Activated CD8-positive, alpha-beta T cell treated with anti-CD3 and anti-CD28 coated beads, Interleukin-2, amount 10 ng/mL, durations not matched to agents 7 days and 5 days (primary cell): ENCODE results near the gene SAMD1. TPM values are rescaled to one million over a fixed set of nuclear protein-coding genes. Genes with fewer than 3 reads are reported as not detected.
A peak's percentile ranks its signal among the peaks of the same experiment; 100 is the strongest.
"Not testable (repeated sequence)": the region's sequence is repeated elsewhere in the genome, so short reads cannot be mapped to it uniquely, and the experiment has no call there.

Experiments
- ATAC-seq: fragments of 150-1000 bp; cut with Tn5 transposase; one replicate; pipeline ENCODE4 v1.10.0; 2021; ENCODE audit warnings: moderate library complexity
- CTCF ChIA-PET: fragments of 350-600 bp; sonication (Branson Sonifier 250); formaldehyde crosslinking; loops from one replicate; lab custom pipeline; 2021; ENCODE audit warnings: antibody characterized with exemption; lab: Charles Lee
- POLR2A ChIA-PET: fragments of 350-600 bp; sonication (Branson Sonifier 250); formaldehyde crosslinking; loops from one replicate; lab custom pipeline; 2021; ENCODE audit warnings: antibody characterized with exemption; lab: Charles Lee
- DNase-seq: peaks from one replicate; pipeline ENCODE4 v3.0.0-alpha.2; 2020
- H3K27ac Mint-ChIP-seq: one replicate; pipeline ENCODE4 v1.8.0; 2021; ENCODE audit warnings: mild to moderate bottlenecking, mixed read lengths
- H3K27me3 Mint-ChIP-seq: one replicate; pipeline ENCODE4 v1.8.0; 2021; ENCODE audit warnings: low read depth, mixed read lengths
- H3K36me3 Mint-ChIP-seq: one replicate; pipeline ENCODE4 v1.8.0; 2021; ENCODE audit warnings: low read depth, mixed read lengths
- H3K4me1 Mint-ChIP-seq: one replicate; pipeline ENCODE4 v1.8.0; 2021; ENCODE audit warnings: low read depth, mixed read lengths
- H3K4me3 Mint-ChIP-seq: one replicate; pipeline ENCODE4 v1.8.0; 2021; ENCODE audit warnings: mild to moderate bottlenecking, mixed read lengths
- H3K9me3 Mint-ChIP-seq: one replicate; pipeline ENCODE4 v1.8.0; 2022; ENCODE audit warnings: mixed read lengths; ENCODE audit not compliant: insufficient read depth
- total RNA-seq, 2 experiments: library from RNA; stranded (reverse); gene quantifications; one replicate each; pipeline ENCODE4 v1.2.3, GENCODE V29; 2021

SAMD1 gene
- total RNA-seq, 2 experiments from 2014 or later: 72.0 to 76.1 TPM

DNA sequence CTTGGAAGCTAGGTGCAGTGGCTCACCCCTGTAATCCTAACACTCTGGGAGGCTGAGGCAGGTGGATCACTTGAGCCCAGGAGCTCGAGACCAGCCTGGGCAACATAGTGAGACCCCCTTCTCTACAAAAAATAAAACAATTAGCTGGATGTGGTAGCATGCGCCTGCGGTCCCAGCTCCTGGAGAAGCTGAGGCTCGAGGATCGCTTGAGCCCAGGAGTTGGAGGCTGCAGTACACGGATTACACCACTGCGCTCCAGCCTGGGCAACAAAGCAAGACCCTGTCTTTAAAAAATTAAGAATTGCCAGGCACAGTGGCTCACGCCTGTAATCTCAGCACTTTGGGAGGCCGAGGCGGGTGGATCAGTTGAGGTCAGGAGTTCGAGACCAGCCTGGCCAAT, 39.6 kb downstream of the SAMD1 start:
- H3K27me3 Mint-ChIP-seq, H3K4me3 Mint-ChIP-seq, POLR2A ChIA-PET, DNase-seq, H3K4me1 Mint-ChIP-seq, H3K9me3 Mint-ChIP-seq, H3K27ac Mint-ChIP-seq, ATAC-seq: not testable (repeated sequence)
- CTCF ChIA-PET: interaction anchor here (4.3 kb wide), 1 partner anchor 9 kb away, joined by 36 read pairs; no protein-coding TSS in a partner anchor
- H3K36me3 Mint-ChIP-seq: peaks cover 53% of the 10 kb centered on the region

DNA sequence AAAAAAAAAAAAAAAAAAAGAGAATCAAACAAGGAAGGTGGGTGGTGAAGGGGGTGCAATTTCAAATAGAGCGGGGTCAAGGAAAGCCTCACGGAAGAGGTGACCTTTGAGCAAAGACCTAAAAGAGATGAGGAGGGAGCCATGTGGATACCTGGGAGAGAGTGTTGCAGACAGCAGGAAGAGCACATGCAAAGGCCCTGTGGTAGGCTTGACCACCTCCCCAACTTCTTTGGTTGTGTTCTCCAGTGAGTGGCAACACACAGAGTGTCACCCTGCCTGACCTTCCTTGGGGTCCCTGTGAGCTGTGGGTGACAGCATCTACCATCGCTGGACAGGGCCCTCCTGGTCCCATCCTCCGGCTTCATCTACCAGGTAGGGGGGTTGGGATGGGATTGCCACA, 40.0 kb downstream of the SAMD1 start:
- no peaks in the 10 kb centered on the region for H3K9me3 Mint-ChIP-seq
- POLR2A ChIA-PET: no interaction called here

DNA sequence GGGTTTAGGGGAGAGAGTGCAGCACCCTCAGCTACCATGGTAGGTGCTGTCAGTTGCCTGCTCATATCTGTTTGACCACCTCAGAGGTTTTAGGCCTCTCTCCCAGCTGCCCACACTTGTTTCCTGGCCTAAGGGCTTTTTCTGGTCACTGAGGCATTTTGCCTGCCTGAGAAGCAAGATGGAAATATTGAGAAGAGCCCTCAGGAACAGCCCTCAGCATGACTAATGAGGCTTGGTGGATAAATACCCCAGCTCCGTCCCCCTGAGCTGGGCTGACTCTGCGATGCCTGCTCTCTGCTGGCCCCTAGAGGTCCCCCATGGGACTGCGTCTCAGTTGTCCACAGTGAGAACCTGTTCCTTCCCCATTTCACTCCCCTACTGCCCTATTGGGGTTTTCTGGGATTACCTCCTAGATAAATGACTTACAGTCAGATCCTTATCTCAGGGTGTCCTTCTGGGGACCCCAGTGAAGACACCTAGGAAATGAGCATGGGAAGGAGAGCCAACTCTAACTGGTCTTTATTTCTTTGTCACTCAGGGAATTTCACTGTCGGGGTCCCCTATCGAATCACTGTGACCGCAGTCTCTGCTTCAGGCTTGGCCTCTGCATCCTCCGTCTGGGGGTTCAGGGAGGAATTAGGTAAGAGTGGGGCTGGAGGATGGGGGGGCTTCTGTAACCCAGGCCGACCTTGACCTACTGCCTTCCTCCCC, 42.0 kb downstream of the SAMD1 start:
- ChIA-PET POLR2A (interaction anchor here (0.6 to 1.1 kb wide), 2 partner anchors 17 to 465 kb away, joined by 6 to 8 read pairs; partner anchors contain the start of gene IL27RA), CTCF (interaction anchor here (0.6 to 4.3 kb wide), 26 partner anchors 8 to 706 kb away, joined by 3 to 36 read pairs (median 4); partner anchors contain the start of genes IL27RA and MISP3)
- H3K9me3 Mint-ChIP-seq: no peaks in the 10 kb centered on the region
- ATAC-seq: peak; percentile 71
- H3K27ac Mint-ChIP-seq: no peak overlapping the region
- peaks cover 7% of the 10 kb centered on the region for H3K4me1 Mint-ChIP-seq
- H3K27me3 Mint-ChIP-seq: no peaks in the 10 kb centered on the region
- peaks cover 58% of the 10 kb centered on the region for H3K36me3 Mint-ChIP-seq
- no peak overlapping the region for H3K4me3 Mint-ChIP-seq
- peak; percentile 78 for DNase-seq

More for the DNA sequence above, 40.0 kb downstream of the SAMD1 start:
- CTCF ChIA-PET: interaction anchor here (4.3 kb wide), 1 partner anchor 9 kb away, joined by 36 read pairs; no protein-coding TSS in a partner anchor
- no peak for ATAC-seq
- DNase-seq: no peak
- Mint-ChIP-seq H3K4me1 (peaks cover 7% of the 10 kb centered on the region), H3K27me3 (peaks cover 4% of the 10 kb centered on the region), H3K27ac (no peak overlapping the region), H3K4me3 (no peak overlapping the region), H3K36me3 (peaks cover 55% of the 10 kb centered on the region)

DNA sequence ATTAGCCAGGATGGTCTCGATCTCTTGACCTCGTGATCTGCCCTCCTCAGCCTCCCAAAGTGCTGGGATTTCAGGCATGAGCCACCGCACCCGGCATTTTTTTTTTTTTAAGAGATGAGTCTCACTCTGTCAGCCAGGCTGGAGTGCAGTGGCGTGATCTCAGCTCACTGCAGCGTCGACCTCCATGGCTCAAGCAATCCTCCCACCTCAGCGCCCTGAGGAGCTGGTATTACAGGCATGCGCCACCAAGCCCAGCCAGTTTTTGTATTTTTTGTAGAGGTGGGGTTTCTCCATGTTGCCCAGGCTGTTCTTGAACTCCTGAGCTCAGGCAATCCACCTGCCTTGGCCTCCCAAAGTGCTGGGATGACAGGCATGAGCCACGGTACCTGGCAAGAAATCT, 42.7 kb downstream of the SAMD1 start:
- not testable (repeated sequence) for H3K4me3 Mint-ChIP-seq, ATAC-seq, DNase-seq, H3K27ac Mint-ChIP-seq, H3K9me3 Mint-ChIP-seq, H3K4me1 Mint-ChIP-seq, H3K27me3 Mint-ChIP-seq
- POLR2A ChIA-PET: interaction anchor here (1.1 kb wide), 1 partner anchor 16 kb away, joined by 6 read pairs; the partner anchor contains the start of gene IL27RA
- H3K36me3 Mint-ChIP-seq: peaks cover 56% of the 10 kb centered on the region
- CTCF ChIA-PET: interaction anchor here (0.6 to 4.3 kb wide), 24 partner anchors 8 to 181 kb away, joined by 3 to 36 read pairs (median 4); partner anchors contain the start of genes IL27RA and MISP3

DNA sequence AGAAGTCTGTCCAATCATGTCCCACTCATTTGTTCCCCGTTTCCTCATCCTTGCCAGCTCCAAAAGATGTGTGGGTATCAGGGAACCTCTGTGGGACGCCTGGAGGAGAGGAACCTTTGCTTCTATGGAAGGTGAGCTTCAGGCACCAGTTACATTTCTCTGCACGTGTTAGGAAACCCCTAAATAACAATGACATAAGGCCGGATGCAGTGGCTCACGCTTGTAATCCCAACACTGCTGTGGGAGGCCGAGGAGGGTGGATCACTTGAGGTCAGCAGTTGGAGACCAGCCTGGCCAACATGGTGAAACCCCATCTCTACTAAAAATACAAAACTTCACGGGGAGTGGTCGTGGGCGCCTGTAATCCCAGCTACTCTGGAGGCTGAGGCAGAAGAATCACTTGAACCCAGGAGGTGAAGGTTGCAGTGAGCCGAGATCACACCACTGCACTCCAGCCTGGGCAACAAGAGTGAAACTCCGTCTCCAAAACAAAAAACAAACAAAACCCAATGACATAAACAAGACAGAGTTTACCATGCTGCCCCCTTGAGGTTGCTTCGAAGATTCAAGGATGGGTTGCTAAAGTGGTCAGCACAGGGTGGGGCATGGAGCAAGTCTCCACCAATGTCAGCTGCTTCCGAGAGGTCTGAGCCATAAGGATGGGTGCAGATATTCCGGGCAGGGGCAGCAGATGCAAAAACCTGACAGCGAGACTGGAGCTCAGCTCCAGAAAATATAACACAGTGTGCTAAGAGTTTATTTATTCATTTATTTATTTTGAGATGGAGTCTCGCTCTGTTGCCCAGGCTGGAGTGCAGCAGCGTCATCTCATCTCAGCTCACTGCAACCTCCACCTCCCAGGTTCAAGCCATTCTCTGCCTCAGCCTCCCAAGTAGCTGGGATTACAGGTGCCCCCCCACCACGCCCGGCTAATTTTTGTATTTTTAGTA, 47.6 kb downstream of the SAMD1 start:
- ChIA-PET CTCF (interaction anchor here (0.8 to 3.9 kb wide), 14 partner anchors 10 to 164 kb away, joined by 3 to 23 read pairs (median 4); partner anchors contain the start of gene IL27RA), POLR2A (interaction anchor here (0.8 to 2.7 kb wide), 4 partner anchors 10 to 57 kb away, joined by 3 to 14 read pairs (median 4); partner anchors contain the start of genes IL27RA and RFX1)
- H3K27me3 Mint-ChIP-seq, H3K9me3 Mint-ChIP-seq, H3K4me3 Mint-ChIP-seq: not testable (repeated sequence)
- DNase-seq (peak; percentile 67), ATAC-seq (peak; percentile 86)
- Mint-ChIP-seq H3K4me1 (peaks cover 18% of the 10 kb centered on the region), H3K27ac (peak overlapping the region; percentile 66), H3K36me3 (peaks cover 51% of the 10 kb centered on the region)

DNA sequence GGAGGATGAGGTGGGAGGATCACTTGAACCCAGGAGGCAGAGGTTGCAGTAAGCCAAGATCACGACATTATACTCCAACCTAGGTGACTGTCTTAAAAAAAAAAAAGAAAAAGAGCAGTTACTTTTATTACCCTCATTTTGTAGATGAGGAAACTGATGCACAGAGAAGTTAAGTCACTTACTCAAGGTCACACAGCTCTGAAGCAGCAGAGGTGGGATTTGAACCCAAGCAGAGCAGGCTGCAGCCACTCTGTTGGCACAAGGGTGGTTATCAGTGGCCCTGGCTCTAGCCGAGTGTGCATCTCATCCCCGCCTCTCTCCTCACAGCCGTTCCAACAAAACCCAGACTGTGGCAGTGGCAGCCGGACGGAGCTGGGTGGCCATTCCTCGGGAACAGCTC, 51.4 kb downstream of the SAMD1 start:
- ATAC-seq (no peak), DNase-seq (no peak)
- Mint-ChIP-seq H3K36me3 (peaks cover 43% of the 10 kb centered on the region), H3K4me3 (no peak overlapping the region), H3K27ac (peak overlapping the region; percentile 30), H3K27me3 (no peaks in the 10 kb centered on the region), H3K4me1 (peaks cover 21% of the 10 kb centered on the region), H3K9me3 (no peaks in the 10 kb centered on the region)
- CTCF ChIA-PET: interaction anchor here (1.2 to 1.7 kb wide), 2 partner anchors 9 to 20 kb away, joined by 3 to 4 read pairs; no protein-coding TSS in a partner anchor
- POLR2A ChIA-PET: interaction anchor here (0.8 kb wide), 1 partner anchor 15 kb away, joined by 3 read pairs; no protein-coding TSS in a partner anchor

Other genes starting within 250 kb of the SAMD1 start
- gene NANOS3, start 213.6 kb downstream of the SAMD1 start, total RNA-seq: under 1 TPM; 0.60 to 0.90 TPM
- gene BRME1, start 184.6 kb downstream of the SAMD1 start, total RNA-seq: 1 to 10 TPM; 4.2 to 5.0 TPM
- 10 to 100 TPM; 27.8 to 28.9 TPM for gene CC2D1A, start 184.6 kb downstream of the SAMD1 start, total RNA-seq
- 1 to 10 TPM in 1 of 2 experiments, under 1 TPM in 1; 0.11 to 1.3 TPM for gene PODNL1, start 152.3 kb downstream of the SAMD1 start, total RNA-seq
- 100 to 1,000 TPM in 1 of 2 experiments, 10 to 100 TPM in 1; 90.1 to 104 TPM for gene DCAF15, start 138.2 kb downstream of the SAMD1 start, total RNA-seq
- 10 to 100 TPM; 15.9 to 17.7 TPM for gene RFX1, start 84.4 kb downstream of the SAMD1 start, total RNA-seq
- not detected for gene RLN3, start 62.6 kb downstream of the SAMD1 start, total RNA-seq
- gene IL27RA, start 59.0 kb downstream of the SAMD1 start, total RNA-seq: 10 to 100 TPM; 39.7 to 39.8 TPM
- gene PALM3, start 28.7 kb downstream of the SAMD1 start, total RNA-seq: not detected
- gene MISP3, start 18.0 kb downstream of the SAMD1 start, total RNA-seq: 1 to 10 TPM; 1.0 to 1.1 TPM
- not detected for gene C19orf67, start 5.0 kb downstream of the SAMD1 start, total RNA-seq
- gene PRKACA, start 27.0 kb upstream of the SAMD1 start, total RNA-seq: 10 to 100 TPM; 69.2 to 72.4 TPM
- gene ASF1B, start 45.8 kb upstream of the SAMD1 start, total RNA-seq: 100 to 1,000 TPM; 131 TPM
- gene ADGRL1, start 115.4 kb upstream of the SAMD1 start, total RNA-seq: 1 to 10 TPM; 6.3 to 7.7 TPM